Suprapubic skin (tissue), 4 donors: Measurements from ENCODE around the gene NEK10.

ENCODE experiments used
- EP300 ChIP-seq: sonication (generic); formaldehyde crosslinking; IDR thresholded peaks from one replicate; pipeline ENCODE4 v1.6.1; 2017; ENCODE audit warnings: antibody characterized with exemption
- POLR2A ChIP-seq, 2 donors: fragments of 450-650 bp; IDR thresholded peaks; one replicate each; pipeline ENCODE4 v1.6.1; 2017; ENCODE audit warnings: antibody characterized with exemption in 2 of 2, mild to moderate bottlenecking in 2 of 2, moderate library complexity in 2 of 2
- POLR2AphosphoS5 ChIP-seq, 3 donors: sonication (generic); formaldehyde crosslinking; IDR thresholded peaks; one replicate each; pipeline ENCODE4 v1.6.1; 2017; ENCODE audit warnings: antibody characterized with exemption in 3 of 3
- TF ChIP-seq, protein P1 (sequence below), 2 donors: fragments of 200-600 bp in 1 of 2; fragments of 450-650 bp in 1 of 2; sonication (generic) in 1 of 2; IDR thresholded peaks; one replicate each; pipeline ENCODE4 v1.5.1; 2016 to 2019; ENCODE audit warnings: antibody characterized with exemption in 2 of 2, mild to moderate bottlenecking in 1 of 2, moderate library complexity in 1 of 2

DNA sequence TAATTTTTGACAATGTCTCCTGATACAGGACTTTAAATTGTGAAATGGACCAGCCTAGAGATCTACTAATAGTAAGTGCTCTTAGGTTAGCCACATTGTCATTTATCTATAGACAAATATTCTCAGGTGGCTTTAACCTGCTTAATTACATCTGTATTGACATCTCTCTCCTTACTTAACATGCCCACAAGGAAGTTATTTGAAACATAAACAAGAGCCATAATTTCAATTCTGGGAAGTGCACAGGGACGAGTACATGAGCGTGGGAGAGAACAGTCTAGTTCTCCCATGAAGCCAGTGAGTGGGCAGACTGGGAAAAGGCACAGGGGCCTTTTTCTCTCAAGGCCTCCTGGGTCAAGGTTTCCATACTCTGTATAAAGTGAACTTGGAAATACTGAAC, 54.2 kb downstream of the NEK10 start:
- no peak for TF ChIP-seq POLR2A (IDR thresholded peaks at IDR 0.05)
- TF ChIP-seq, protein P1, sequence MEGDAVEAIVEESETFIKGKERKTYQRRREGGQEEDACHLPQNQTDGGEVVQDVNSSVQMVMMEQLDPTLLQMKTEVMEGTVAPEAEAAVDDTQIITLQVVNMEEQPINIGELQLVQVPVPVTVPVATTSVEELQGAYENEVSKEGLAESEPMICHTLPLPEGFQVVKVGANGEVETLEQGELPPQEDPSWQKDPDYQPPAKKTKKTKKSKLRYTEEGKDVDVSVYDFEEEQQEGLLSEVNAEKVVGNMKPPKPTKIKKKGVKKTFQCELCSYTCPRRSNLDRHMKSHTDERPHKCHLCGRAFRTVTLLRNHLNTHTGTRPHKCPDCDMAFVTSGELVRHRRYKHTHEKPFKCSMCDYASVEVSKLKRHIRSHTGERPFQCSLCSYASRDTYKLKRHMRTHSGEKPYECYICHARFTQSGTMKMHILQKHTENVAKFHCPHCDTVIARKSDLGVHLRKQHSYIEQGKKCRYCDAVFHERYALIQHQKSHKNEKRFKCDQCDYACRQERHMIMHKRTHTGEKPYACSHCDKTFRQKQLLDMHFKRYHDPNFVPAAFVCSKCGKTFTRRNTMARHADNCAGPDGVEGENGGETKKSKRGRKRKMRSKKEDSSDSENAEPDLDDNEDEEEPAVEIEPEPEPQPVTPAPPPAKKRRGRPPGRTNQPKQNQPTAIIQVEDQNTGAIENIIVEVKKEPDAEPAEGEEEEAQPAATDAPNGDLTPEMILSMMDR (IDR thresholded peaks at IDR 0.05), result no peak
- no peak for TF ChIP-seq EP300
- TF ChIP-seq POLR2AphosphoS5 (IDR thresholded peaks at IDR 0.05), result no peak
